Breast epithelium (tissue), 3 donors: ENCODE results near the gene LAMA4.

Experiments
- POLR2A ChIP-seq: fragments of 450-650 bp; IDR thresholded peaks from one replicate; pipeline ENCODE4 v1.6.1; 2016; ENCODE audit warnings: antibody characterized with exemption, mild to moderate bottlenecking, moderate library complexity
- TF ChIP-seq, protein P1 (sequence below), 3 donors: fragments of 450-650 bp; IDR thresholded peaks; one replicate each; pipeline ENCODE4 v1.5.1; 2016 to 2017; ENCODE audit warnings: antibody characterized with exemption in 3 of 3, mild to moderate bottlenecking in 3 of 3, moderate library complexity in 3 of 3

GRCh38 chr6:112181130-112181529 is 73.2 kb downstream of the LAMA4 start:
- TF ChIP-seq, protein P1, sequence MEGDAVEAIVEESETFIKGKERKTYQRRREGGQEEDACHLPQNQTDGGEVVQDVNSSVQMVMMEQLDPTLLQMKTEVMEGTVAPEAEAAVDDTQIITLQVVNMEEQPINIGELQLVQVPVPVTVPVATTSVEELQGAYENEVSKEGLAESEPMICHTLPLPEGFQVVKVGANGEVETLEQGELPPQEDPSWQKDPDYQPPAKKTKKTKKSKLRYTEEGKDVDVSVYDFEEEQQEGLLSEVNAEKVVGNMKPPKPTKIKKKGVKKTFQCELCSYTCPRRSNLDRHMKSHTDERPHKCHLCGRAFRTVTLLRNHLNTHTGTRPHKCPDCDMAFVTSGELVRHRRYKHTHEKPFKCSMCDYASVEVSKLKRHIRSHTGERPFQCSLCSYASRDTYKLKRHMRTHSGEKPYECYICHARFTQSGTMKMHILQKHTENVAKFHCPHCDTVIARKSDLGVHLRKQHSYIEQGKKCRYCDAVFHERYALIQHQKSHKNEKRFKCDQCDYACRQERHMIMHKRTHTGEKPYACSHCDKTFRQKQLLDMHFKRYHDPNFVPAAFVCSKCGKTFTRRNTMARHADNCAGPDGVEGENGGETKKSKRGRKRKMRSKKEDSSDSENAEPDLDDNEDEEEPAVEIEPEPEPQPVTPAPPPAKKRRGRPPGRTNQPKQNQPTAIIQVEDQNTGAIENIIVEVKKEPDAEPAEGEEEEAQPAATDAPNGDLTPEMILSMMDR (IDR thresholded peaks at IDR 0.05) = no peak
- TF ChIP-seq POLR2A = no peak
